ENCODE measurements around the gene ABCC1.
"Not testable (repeated sequence)": the region's sequence is repeated elsewhere in the genome, so short reads cannot be mapped to it uniquely, and the experiment has no call there.

ABCC1 gene

DNA sequence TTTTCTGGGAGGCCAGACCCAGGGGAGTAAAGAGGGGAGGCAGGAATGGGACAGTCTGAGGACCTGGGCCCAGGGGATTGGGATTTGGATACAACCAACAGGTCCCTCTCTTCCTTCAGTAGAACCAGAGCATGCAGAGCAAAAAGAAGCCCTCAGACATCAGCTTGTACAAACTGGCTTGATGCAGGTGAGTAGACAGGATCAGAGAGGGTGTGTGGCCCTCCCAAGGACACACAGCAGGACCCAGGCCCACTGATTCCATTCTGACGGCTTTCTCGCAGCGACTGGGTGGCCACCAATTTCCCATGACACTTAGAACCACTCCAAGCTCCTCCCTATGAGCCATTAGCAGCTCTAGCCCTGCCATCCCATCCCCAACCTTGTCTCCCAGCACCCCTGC is 210.2 kb downstream of the ABCC1 start:
- H3K4me3 ChIP-seq (ENCODE audit: low read depth, low read length): no peak overlapping the region
- TF ChIP-seq, protein P1, sequence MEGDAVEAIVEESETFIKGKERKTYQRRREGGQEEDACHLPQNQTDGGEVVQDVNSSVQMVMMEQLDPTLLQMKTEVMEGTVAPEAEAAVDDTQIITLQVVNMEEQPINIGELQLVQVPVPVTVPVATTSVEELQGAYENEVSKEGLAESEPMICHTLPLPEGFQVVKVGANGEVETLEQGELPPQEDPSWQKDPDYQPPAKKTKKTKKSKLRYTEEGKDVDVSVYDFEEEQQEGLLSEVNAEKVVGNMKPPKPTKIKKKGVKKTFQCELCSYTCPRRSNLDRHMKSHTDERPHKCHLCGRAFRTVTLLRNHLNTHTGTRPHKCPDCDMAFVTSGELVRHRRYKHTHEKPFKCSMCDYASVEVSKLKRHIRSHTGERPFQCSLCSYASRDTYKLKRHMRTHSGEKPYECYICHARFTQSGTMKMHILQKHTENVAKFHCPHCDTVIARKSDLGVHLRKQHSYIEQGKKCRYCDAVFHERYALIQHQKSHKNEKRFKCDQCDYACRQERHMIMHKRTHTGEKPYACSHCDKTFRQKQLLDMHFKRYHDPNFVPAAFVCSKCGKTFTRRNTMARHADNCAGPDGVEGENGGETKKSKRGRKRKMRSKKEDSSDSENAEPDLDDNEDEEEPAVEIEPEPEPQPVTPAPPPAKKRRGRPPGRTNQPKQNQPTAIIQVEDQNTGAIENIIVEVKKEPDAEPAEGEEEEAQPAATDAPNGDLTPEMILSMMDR (IDR thresholded peaks at IDR 0.05; ENCODE audit: low read depth, low read length, missing control alignments): no peak
- no peak for DNase-seq (ENCODE audit: low read depth)

- no peak for DNase-seq (ENCODE audit: low read depth)
- no peak overlapping the region for H3K4me3 ChIP-seq (ENCODE audit: low read depth, low read length)
- TF ChIP-seq, protein P1 (IDR thresholded peaks at IDR 0.05; ENCODE audit: low read depth, low read length, missing control alignments): no peak
These were observed 211.9 kb downstream of the ABCC1 start for GRCh38 chr16:16161319-16161718.

- DNase-seq (ENCODE audit: low read depth); H3K4me3 ChIP-seq (ENCODE audit: low read depth, low read length): not testable (repeated sequence)
These were observed 212.4 kb downstream of the ABCC1 start for GRCh38 chr16:16161840-16162239.

DNA sequence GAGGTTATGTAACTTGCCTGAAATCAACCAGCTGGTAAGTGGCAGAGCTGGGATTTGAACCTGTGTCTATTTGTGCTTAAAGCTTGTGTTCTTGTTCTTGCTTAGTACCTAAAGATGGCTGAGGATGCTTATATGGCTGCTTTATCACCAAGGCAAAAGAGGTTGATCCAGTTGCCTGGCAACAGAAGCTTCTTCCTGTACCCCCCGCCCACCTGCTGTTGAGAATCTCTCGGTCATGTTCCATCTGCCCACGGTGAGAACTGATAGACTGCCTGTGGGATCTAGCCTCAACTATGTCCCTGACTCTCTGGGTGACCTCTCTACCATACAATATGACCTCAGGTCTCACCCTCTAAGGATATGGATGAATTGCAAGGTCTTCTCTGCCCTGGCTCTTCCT is 213.2 kb downstream of the ABCC1 start:
- no peak for DNase-seq (ENCODE audit: low read depth)
- TF ChIP-seq, protein P1 (IDR thresholded peaks at IDR 0.05; ENCODE audit: low read depth, low read length, missing control alignments): no peak
- no peak overlapping the region for H3K4me3 ChIP-seq (ENCODE audit: low read depth, low read length)

- H3K4me3 ChIP-seq (ENCODE audit: low read depth, low read length): no peak overlapping the region
- TF ChIP-seq, protein P1 (IDR thresholded peaks at IDR 0.05; ENCODE audit: low read depth, low read length, missing control alignments): no peak
- no peak for DNase-seq (ENCODE audit: low read depth)
These were observed 213.7 kb downstream of the ABCC1 start for GRCh38 chr16:16163109-16163508.

DNA sequence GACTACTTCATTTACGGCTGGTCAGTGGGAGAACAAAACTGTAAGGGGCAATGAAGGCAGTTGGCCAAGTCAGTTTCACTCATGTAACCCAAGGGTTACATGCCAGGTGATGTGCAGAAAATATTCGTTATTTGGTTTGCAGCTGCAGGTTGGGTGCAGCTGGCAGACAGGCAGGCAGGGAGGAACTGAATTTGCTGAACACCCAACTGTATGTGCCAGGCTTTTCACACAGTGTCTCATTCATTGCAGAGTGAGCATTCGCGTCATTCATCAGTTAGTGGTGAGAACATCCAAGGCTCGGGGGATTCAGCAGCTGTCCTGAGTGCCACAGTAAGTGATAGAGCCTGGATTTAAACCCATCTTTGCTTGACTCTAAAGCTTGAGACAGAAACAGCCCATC is 214.2 kb downstream of the ABCC1 start:
- no peak for DNase-seq (ENCODE audit: low read depth)
- TF ChIP-seq, protein P1 (IDR thresholded peaks at IDR 0.05; ENCODE audit: low read depth, low read length, missing control alignments): no peak
- H3K4me3 ChIP-seq (ENCODE audit: low read depth, low read length): no peak overlapping the region

GRCh38 chr16:16164243-16164642 is 214.8 kb downstream of the ABCC1 start:
- no peak for DNase-seq (ENCODE audit: low read depth)
- H3K4me3 ChIP-seq (ENCODE audit: low read depth, low read length): no peak overlapping the region
- TF ChIP-seq, protein P1 (IDR thresholded peaks at IDR 0.05; ENCODE audit: low read depth, low read length, missing control alignments): no peak

GRCh38 chr16:16166085-16166484 is 216.7 kb downstream of the ABCC1 start:
- TF ChIP-seq, protein P1 (IDR thresholded peaks at IDR 0.05; ENCODE audit: low read depth, low read length, missing control alignments): no peak
- no peak overlapping the region for H3K4me3 ChIP-seq (ENCODE audit: low read depth, low read length)
- no peak for DNase-seq (ENCODE audit: low read depth)
